Nephron (organoid): ENCODE results near the gene GLI3.

Experiments used
- H3K27ac Mint-ChIP-seq, 3 experiments: 2 replicates each; pipeline ENCODE4 v1.8.0; 2020; ENCODE audit warnings: mixed read lengths in 3 of 3, mild to moderate bottlenecking in 2 of 3, moderate library complexity in 1 of 3
- H3K27me3 Mint-ChIP-seq: 2 replicates; pipeline ENCODE4 v1.8.0; 2021; ENCODE audit warnings: low read depth, mild to moderate bottlenecking, moderate library complexity, mixed read lengths
- H3K36me3 Mint-ChIP-seq: 2 replicates; pipeline ENCODE4 v1.8.0; 2020; ENCODE audit warnings: low read depth, mixed read lengths
- H3K4me1 Mint-ChIP-seq: 2 replicates; pipeline ENCODE4 v1.8.0; 2020; ENCODE audit warnings: mixed read lengths
- H3K4me3 Mint-ChIP-seq, 3 experiments: 2 replicates each; pipeline ENCODE4 v1.8.0; 2020; ENCODE audit warnings: mild to moderate bottlenecking in 3 of 3, mixed read lengths in 3 of 3, moderate library complexity in 2 of 3
- H3K9me3 Mint-ChIP-seq: 2 replicates; pipeline ENCODE4 v1.8.0; 2020; ENCODE audit warnings: mixed read lengths
- CTCF ChIP-seq, 3 experiments: fragments of 200-600 bp; sonication (generic); IDR thresholded peaks; one replicate each; pipeline ENCODE4 v1.5.0; 2021; ENCODE audit warnings: antibody characterized with exemption in 3 of 3; ENCODE audit not compliant: unreplicated experiment in 3 of 3

Gene GLI3

GRCh38 chr7:41954976-41955375 is 282.0 kb downstream of the GLI3 start:
- Mint-ChIP-seq H3K4me1 (peaks cover 61% of the 10 kb centered on the region), H3K27ac (peak overlapping the region; percentile 90 to 98 (median 97)), H3K36me3 (peaks cover 6% of the 10 kb centered on the region), H3K4me3 (peak overlapping the region in 1 of 3 experiments; percentile 58), H3K9me3 (no peaks in the 10 kb centered on the region), H3K27me3 (peaks cover 3% of the 10 kb centered on the region)
- TF ChIP-seq CTCF (IDR thresholded peaks at IDR 0.05; ENCODE audit: unreplicated experiment in 3 of 3): no peak

- H3K27me3 Mint-ChIP-seq: no peaks in the 10 kb centered on the region
- H3K9me3 Mint-ChIP-seq: no peaks in the 10 kb centered on the region
- H3K27ac Mint-ChIP-seq: peak overlapping the region in 2 of 3 experiments; percentile 43 to 58
- TF ChIP-seq CTCF (IDR thresholded peaks at IDR 0.05; ENCODE audit: unreplicated experiment in 3 of 3): no peak
- no peak overlapping the region for H3K4me3 Mint-ChIP-seq
- peaks cover 21% of the 10 kb centered on the region for H3K4me1 Mint-ChIP-seq
- no peaks in the 10 kb centered on the region for H3K36me3 Mint-ChIP-seq
Observed at GRCh38 chr7:41948503-41948902, 288.5 kb downstream of the GLI3 start.

- H3K9me3 Mint-ChIP-seq: no peaks in the 10 kb centered on the region
- H3K36me3 Mint-ChIP-seq: no peaks in the 10 kb centered on the region
- H3K4me3 Mint-ChIP-seq: peak overlapping the region; percentile 64 to 78 (median 73)
- TF ChIP-seq CTCF (IDR thresholded peaks at IDR 0.05; ENCODE audit: unreplicated experiment in 3 of 3): peak; percentile 98 to 99 (median 99)
- H3K4me1 Mint-ChIP-seq: peaks cover 23% of the 10 kb centered on the region
- H3K27me3 Mint-ChIP-seq: peaks cover 7% of the 10 kb centered on the region
- peak overlapping the region; percentile 78 to 88 (median 81) for H3K27ac Mint-ChIP-seq
Observed at GRCh38 chr7:41943094-41943577, 293.9 kb downstream of the GLI3 start.

- H3K4me3 Mint-ChIP-seq: peak overlapping the region; percentile 64 to 78 (median 73)
- no peaks in the 10 kb centered on the region for H3K36me3 Mint-ChIP-seq
- TF ChIP-seq CTCF (IDR thresholded peaks at IDR 0.05; ENCODE audit: unreplicated experiment in 3 of 3): no peak
- no peaks in the 10 kb centered on the region for H3K9me3 Mint-ChIP-seq
- peaks cover 23% of the 10 kb centered on the region for H3K4me1 Mint-ChIP-seq
- peaks cover 7% of the 10 kb centered on the region for H3K27me3 Mint-ChIP-seq
- H3K27ac Mint-ChIP-seq: peak overlapping the region; percentile 78 to 88 (median 81)
Observed at GRCh38 chr7:41942468-41943093, 294.4 kb downstream of the GLI3 start.

GRCh38 chr7:41940760-41941343 is 296.2 kb downstream of the GLI3 start:
- Mint-ChIP-seq H3K9me3 (no peaks in the 10 kb centered on the region), H3K27me3 (peaks cover 7% of the 10 kb centered on the region), H3K27ac (peak overlapping the region in 2 of 3 experiments; percentile 41 to 71), H3K4me1 (peaks cover 23% of the 10 kb centered on the region), H3K36me3 (no peaks in the 10 kb centered on the region), H3K4me3 (peak overlapping the region in 1 of 3 experiments; percentile 27)
- TF ChIP-seq CTCF (IDR thresholded peaks at IDR 0.05; ENCODE audit: unreplicated experiment in 3 of 3): peak; percentile 85 to 96 (median 92)
